Heart right ventricle (tissue), 16 donors: ENCODE data around the gene ABTB1. TPM values are rescaled to one million over a fixed set of nuclear protein-coding genes. Genes with fewer than 3 reads are reported as not detected.

Source experiments
- ATAC-seq, 8 donors: fragments of 200-7000 bp; cut with Tn5 transposase; one replicate each; pipeline ENCODE4 v1.9.1; 2020; ENCODE audit warnings: mild to moderate bottlenecking in 8 of 8, moderate library complexity in 8 of 8, moderate number of reproducible peaks in 1 of 8
- DNase-seq, 2 donors: peaks; one replicate each; pipeline ENCODE4 v3.0.0-alpha.2; 2020
- H3K27ac ChIP-seq, 10 donors: fragments of 200-600 bp; sonication (generic) in 2 of 10; one replicate each; pipeline versions ENCODE4 v1.5.0 to v1.8.0; 2020 to 2022; ENCODE audit warnings: mild to moderate bottlenecking in 3 of 10
- H3K27me3 ChIP-seq, 7 donors: fragments of 200-600 bp; one replicate each; pipeline ENCODE4 v1.8.0; 2021 to 2022; ENCODE audit warnings: mild to moderate bottlenecking in 2 of 7
- H3K36me3 ChIP-seq, 9 donors: fragments of 200-600 bp; sonication (generic) in 1 of 9; one replicate each; pipeline versions ENCODE4 v1.5.0 to v1.8.0; 2020 to 2022; ENCODE audit warnings: mild to moderate bottlenecking in 2 of 9
- H3K4me1 ChIP-seq, 9 donors: fragments of 200-600 bp; sonication (generic) in 1 of 9; one replicate each; pipeline versions ENCODE4 v1.5.0 to v1.8.0; 2020 to 2022; ENCODE audit warnings: mild to moderate bottlenecking in 4 of 9
- H3K4me3 ChIP-seq, 10 donors: fragments of 200-600 bp; sonication (generic) in 2 of 10; one replicate each; pipeline versions ENCODE4 v1.5.0 to v1.8.0; 2020 to 2022; ENCODE audit warnings: mild to moderate bottlenecking in 7 of 10, moderate library complexity in 2 of 10
- H3K9me3 ChIP-seq, 11 donors: fragments of 200-600 bp in 10 of 11; sonication (generic) in 2 of 11; one replicate each; pipeline versions ENCODE4 v1.5.0 to v1.8.0; 2013 to 2022; ENCODE audit warnings: mild to moderate bottlenecking in 2 of 11, control low read depth in 1 of 11, moderate library complexity in 1 of 11
- CTCF ChIP-seq, 9 donors: fragments of 200-600 bp; sonication (generic) in 2 of 9; IDR thresholded peaks; one replicate each; pipeline versions ENCODE4 v1.5.0 to v1.8.0; 2021 to 2022; ENCODE audit warnings: antibody characterized with exemption in 9 of 9, mild to moderate bottlenecking in 5 of 9, moderate library complexity in 1 of 9
- WGBS, 2 donors: extraction: QIAGEN DNeasy Blood & Tissue Kit; methylation state at CpG; one replicate each; pipeline ENCODE4 v1.1.7; 2013; ENCODE audit warnings: inconsistent platforms in 1 of 2; 5-methylcytosine and 5-hydroxymethylcytosine counted together
- intact Hi-C, 10 donors: fragments of 100-400 bp; cut with DNase I; formaldehyde crosslinking; loops; one replicate each; pipeline versions ENCODE4 v1.11.1 to v1.14.2; 2022
- polyA plus RNA-seq, 2 donors: library from polyadenylated mRNA; stranded (reverse); fragments of 200-250 nt; gene quantifications; one replicate each; pipeline ENCODE4 v1.2.3, GENCODE V29; 2013
- total RNA-seq, 10 donors: library from RNA; stranded (reverse); fragmentation: NEBNext Ultra II Directional in 3 of 10; extraction: Animal tissue kit (Norgen Biotek cat#: 25700) in 3 of 10; gene quantifications; one replicate each; pipeline versions ENCODE4 v1.2.1 to v1.2.4, GENCODE V29; 2021 to 2023
- donor health status: Arrhythmogenic right ventricular cardiomyopathy.
- donor health status: ischemic (EF 13 %, LVEDD 7.1; RV severe dilation, severe dysfunction).
- donor health status: healthy with polysubstance abuse.
- donor health status: DM: no; HTN: yes; CAD: no.
- donor health status: DM: no; HTN: no; CAD: no.
- donor health status: ischemic (EF 25% LVEDD 6.9; RV normal size, moderate dysfunction).
- donor health status: ischemic (EF 25% LVEDD 5.7; RV mildly dilated, moderate dysfunction).
- donor health status: healthy.
- donor health status: DM: yes; HTN: yes; CAD: no.
- donor health status: Ischemic cardiomyopathy.
- donor health status: ischemic (EF 35%, LVEDD 5.7; RV mildly dilated, moderate dysfunction).
- donor health status: nonischemic (EF 11% LVEDD 7.7; RV severe dilation, severe dysfunction).
- donor health status: DM: yes; HTN: yes; CAD: no.
- donor health status: PGD.
- donor health status: ischemic (EF 29% LVEDD 5.4; RV normal size, mild dysfunction).
- donor health status: nonischemic (EF 23%, LVEDD 6.1; RV moderate dilation, normal function).

Gene ABTB1
- total and polyA plus RNA-seq, 12 donors, result 19.6 to 56.3 (median 24.7) TPM

- Histone ChIP-seq H3K36me3 (peaks cover 0 to 67% (median 10%) of the 10 kb centered on the region in 9 donors), H3K27me3 (no peaks in the 10 kb centered on the region), H3K4me1 (peaks cover 25 to 72% (median 41%) of the 10 kb centered on the region in 9 donors), H3K4me3 (no peak overlapping the region), H3K9me3 (no peaks in the 10 kb centered on the region), H3K27ac (peak overlapping the region in 2 of 10 donors; percentile 19 to 58)
- 88 to 89% methylated on average over 7 of the region's 7 CpGs for WGBS, 2 donors
- ATAC-seq (no peak), DNase-seq (peak in 1 of 2 donors; percentile 2)
- intact Hi-C loops, result loop anchor here in 3 of 10 donors (5.0 to 10.0 kb wide), 6 partner anchors 116 to 379 kb away; partner anchors contain the start of gene MGLL (in 2 of the 3)
- no peak for TF ChIP-seq CTCF (IDR thresholded peaks at IDR 0.05)
Measured at GRCh38 chr3:127693336-127693843, 20.6 kb downstream of the ABTB1 start.

- Histone ChIP-seq H3K9me3 (no peaks in the 10 kb centered on the region), H3K36me3 (peaks cover 0 to 58% (median 10%) of the 10 kb centered on the region in 9 donors), H3K27ac (peak overlapping the region in 8 of 10 donors; percentile 8 to 99 (median 92)), H3K27me3 (no peaks in the 10 kb centered on the region), H3K4me1 (peaks cover 36 to 75% (median 54%) of the 10 kb centered on the region in 9 donors), H3K4me3 (no peak overlapping the region)
- TF ChIP-seq CTCF (IDR thresholded peaks at IDR 0.05), result peak in 8 of 9 donors; percentile 13 to 62 (median 45)
- intact Hi-C loops, result loop anchor here in 8 of 10 donors (1.0 to 10.0 kb wide), 10 partner anchors 13 to 378 kb away; partner anchors contain the start of gene MGLL (in 5 of the 8)
- WGBS, 2 donors, result 78 to 79% methylated on average over 17 of the region's 17 CpGs
- DNase-seq (peak in 1 of 2 donors; percentile 71), ATAC-seq (peak in 2 of 8 donors; percentile 35 to 43)
Measured at GRCh38 chr3:127694467-127695215, 21.9 kb downstream of the ABTB1 start.

DNA sequence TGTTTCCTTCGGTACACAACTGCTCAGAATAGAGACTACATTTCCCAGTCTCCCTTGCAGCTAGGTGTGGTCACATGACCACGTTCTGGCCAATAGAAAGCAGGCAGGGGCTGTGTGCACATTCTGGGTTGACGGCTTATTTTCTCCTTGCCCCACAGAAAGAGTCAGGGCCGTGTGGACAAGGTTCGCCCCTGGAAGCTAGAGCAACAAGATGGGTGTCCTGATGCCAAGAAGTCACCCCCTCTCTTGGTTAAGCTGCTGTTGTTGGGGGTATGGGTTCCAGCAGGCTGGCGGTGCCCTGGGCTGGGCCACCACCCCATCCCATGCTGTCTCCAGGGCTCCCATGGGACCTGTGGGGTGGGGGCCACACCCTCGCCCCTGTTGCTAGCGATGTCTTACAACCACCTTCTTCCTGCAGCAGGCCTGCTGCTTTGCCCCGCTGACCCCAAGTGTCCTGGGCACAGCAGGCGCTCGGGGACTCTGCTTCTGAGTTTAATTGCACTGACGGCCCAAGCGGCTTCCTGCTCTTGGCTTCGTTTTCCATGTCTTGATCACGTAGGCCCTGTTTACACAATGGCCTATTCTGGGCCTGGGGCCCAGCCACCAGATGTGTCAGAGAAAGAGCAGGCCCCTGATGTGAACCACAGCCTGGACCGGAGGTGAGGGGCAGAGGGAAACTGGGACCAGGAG lies 24.9 kb downstream of the ABTB1 start:
- Histone ChIP-seq H3K9me3 (no peaks in the 10 kb centered on the region), H3K27me3 (no peaks in the 10 kb centered on the region), H3K4me3 (peak overlapping the region in 3 of 10 donors; percentile 23 to 29 (median 25)), H3K36me3 (peaks cover 0 to 34% (median 8%) of the 10 kb centered on the region in 9 donors), H3K4me1 (peaks cover 55 to 86% (median 65%) of the 10 kb centered on the region in 9 donors), H3K27ac (peak overlapping the region; percentile 89 to 99 (median 95))
- intact Hi-C loops, result loop anchor here in 9 of 10 donors (1.0 to 10.0 kb wide), 12 partner anchors 49 to 277 kb away; partner anchors contain the start of gene MGLL (in 5 of the 9)
- WGBS, 2 donors, result 24% methylated on average over 16 of the region's 16 CpGs
- peak; percentile 83 to 90 for DNase-seq
- no peak for TF ChIP-seq CTCF (IDR thresholded peaks at IDR 0.05)
- peak; percentile 70 to 78 (median 75) for ATAC-seq

DNA sequence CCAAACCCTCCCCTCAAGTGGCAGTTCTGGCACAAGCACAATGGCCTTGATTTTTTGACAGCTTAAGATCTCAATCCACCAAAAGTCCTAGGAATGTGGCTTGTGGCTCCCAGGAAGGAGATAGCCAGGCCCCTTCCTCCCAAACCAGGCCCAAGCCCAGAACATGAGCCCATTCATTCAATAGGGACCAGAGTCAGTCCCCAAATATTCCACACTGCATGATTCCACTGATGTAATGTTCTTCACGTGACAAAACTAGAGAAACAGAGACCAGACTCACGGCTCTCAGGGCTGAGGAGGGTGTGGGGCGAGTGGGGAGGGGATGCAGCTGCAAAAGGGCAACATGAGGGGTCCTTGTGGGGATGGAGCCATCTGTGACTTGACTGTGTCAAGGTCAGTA lies 25.5 kb downstream of the ABTB1 start:
- peak overlapping the region; percentile 89 to 99 (median 95) for H3K27ac ChIP-seq
- H3K4me1 ChIP-seq, result peaks cover 55 to 91% (median 71%) of the 10 kb centered on the region in 9 donors
- intact Hi-C loops, result loop anchor here in 8 of 10 donors (1.0 to 10.0 kb wide), 9 partner anchors 49 to 277 kb away; partner anchors contain the start of gene MGLL (in 4 of the 8)
- no peak overlapping the region for H3K4me3 ChIP-seq
- peaks cover 0 to 28% (median 5%) of the 10 kb centered on the region in 9 donors for H3K36me3 ChIP-seq
- ATAC-seq (peak in 2 of 8 donors; percentile 1 to 9), DNase-seq (no peak)
- WGBS, 2 donors, result 43 to 58% methylated on average over 3 of the region's 3 CpGs
- H3K9me3 ChIP-seq, result no peaks in the 10 kb centered on the region
- no peaks in the 10 kb centered on the region for H3K27me3 ChIP-seq
- no peak for TF ChIP-seq CTCF (IDR thresholded peaks at IDR 0.05)
